ENCODE data around the gene SLC66A3.

SLC66A3 gene

DNA sequence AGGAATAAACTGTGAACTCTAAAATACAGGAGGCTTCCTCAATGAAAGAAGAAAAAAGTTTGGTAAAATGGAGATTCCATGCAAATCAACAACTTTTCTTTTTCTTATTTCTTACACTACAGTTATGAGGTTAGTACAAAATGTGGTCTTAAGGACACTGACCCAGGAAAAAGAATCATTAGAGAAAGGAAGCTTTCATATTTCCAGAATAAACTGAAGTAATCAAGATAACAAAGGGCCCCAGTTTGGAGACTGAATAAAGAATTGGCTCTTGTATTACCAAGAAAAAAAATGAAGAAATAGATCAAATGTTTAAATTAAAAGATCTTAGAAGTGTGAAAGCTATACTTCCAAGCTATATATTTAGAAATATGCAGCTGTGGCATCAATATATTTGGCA, 72.3 kb downstream of the SLC66A3 start:
- no peak overlapping the region for H3K27ac ChIP-seq
- TF ChIP-seq ZFX (IDR thresholded peaks at IDR 0.05; ENCODE audit: borderline replicate concordance), result no peak
- TF ChIP-seq, protein P1, sequence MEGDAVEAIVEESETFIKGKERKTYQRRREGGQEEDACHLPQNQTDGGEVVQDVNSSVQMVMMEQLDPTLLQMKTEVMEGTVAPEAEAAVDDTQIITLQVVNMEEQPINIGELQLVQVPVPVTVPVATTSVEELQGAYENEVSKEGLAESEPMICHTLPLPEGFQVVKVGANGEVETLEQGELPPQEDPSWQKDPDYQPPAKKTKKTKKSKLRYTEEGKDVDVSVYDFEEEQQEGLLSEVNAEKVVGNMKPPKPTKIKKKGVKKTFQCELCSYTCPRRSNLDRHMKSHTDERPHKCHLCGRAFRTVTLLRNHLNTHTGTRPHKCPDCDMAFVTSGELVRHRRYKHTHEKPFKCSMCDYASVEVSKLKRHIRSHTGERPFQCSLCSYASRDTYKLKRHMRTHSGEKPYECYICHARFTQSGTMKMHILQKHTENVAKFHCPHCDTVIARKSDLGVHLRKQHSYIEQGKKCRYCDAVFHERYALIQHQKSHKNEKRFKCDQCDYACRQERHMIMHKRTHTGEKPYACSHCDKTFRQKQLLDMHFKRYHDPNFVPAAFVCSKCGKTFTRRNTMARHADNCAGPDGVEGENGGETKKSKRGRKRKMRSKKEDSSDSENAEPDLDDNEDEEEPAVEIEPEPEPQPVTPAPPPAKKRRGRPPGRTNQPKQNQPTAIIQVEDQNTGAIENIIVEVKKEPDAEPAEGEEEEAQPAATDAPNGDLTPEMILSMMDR (IDR thresholded peaks at IDR 0.05), result no peak
